Measurements from ENCODE around the gene TFB1M.

- no peak for TF ChIP-seq EZH2 (IDR thresholded peaks at IDR 0.05; ENCODE audit: borderline replicate concordance, low read length)
- peak; percentile 68 to 73 for TF ChIP-seq CTCF (conservative IDR thresholded peaks at IDR 0.05 in 1 of 2, IDR thresholded peaks at IDR 0.05 in 1 of 2; ENCODE audit: extremely low read depth in 1 of 2, insufficient read depth in 1 of 2, low read depth in 1 of 2, low read length in 2 of 2)
Measured at GRCh38 chr6:155327326-155328073, 13.2 kb upstream of the TFB1M start.
